ENCODE results near the gene CCNQ. TPM values are rescaled to one million over a fixed set of nuclear protein-coding genes. Genes with fewer than 3 reads are reported as not detected.

The CCNQ gene
- total RNA-seq (2022; extraction: Qiagen RNA extraction) = 42.8 to 61.8 TPM (median 59.8 TPM) in 5 replicates

GRCh38 chrX:153598541-153599191 is at the start of gene CCNQ:
CCNQ (minus strand) TSS chrX:153599139; CDS start chrX:153599073, 66 bp downstream.

GRCh38 chrX:153646620-153647373 is 47.9 kb upstream of the CCNQ start, which contains the start of gene DUSP9:
DUSP9 (plus strand) TSS chrX:153647203; CDS start chrX:153647954, 751 bp downstream.

Other genes with a start within 250 kb of the CCNQ start
- not detected in 5 replicates for gene PNMA6E, start 197.8 kb downstream of the CCNQ start, total RNA-seq (2022; extraction: Qiagen RNA extraction)
- 0.42 to 0.72 TPM (median 0.55 TPM) in 5 replicates for gene ZFP92, start 187.7 kb downstream of the CCNQ start, total RNA-seq (2022; extraction: Qiagen RNA extraction)
- 0.96 to 1.7 TPM (median 1.3 TPM) in 5 replicates for gene TREX2, start 153.1 kb downstream of the CCNQ start, total RNA-seq (2022; extraction: Qiagen RNA extraction)
- gene HAUS7, start 128.6 kb downstream of the CCNQ start, total RNA-seq (2022; extraction: Qiagen RNA extraction) = 48.5 to 54.8 TPM (median 50.7 TPM) in 5 replicates
- 0.07 to 0.08 TPM in 2 of 5 replicates, not detected in the others for gene BGN, start 104.2 kb downstream of the CCNQ start, total RNA-seq (2022; extraction: Qiagen RNA extraction)
- gene ATP2B3, start 81.5 kb downstream of the CCNQ start, total RNA-seq (2022; extraction: Qiagen RNA extraction) = 0.06 to 0.14 TPM (median 0.10 TPM) in 5 replicates
- gene DUSP9, start 48.1 kb upstream of the CCNQ start, total RNA-seq (2022; extraction: Qiagen RNA extraction) = 0.89 to 1.9 TPM (median 1.4 TPM) in 5 replicates
- gene PNCK, start 74.7 kb upstream of the CCNQ start, total RNA-seq (2022; extraction: Qiagen RNA extraction) = 0.12 to 0.60 TPM (median 0.23 TPM) in 4 of 5 replicates, not detected in the other
- gene SLC6A8, start 88.8 kb upstream of the CCNQ start, total RNA-seq (2022; extraction: Qiagen RNA extraction) = 9.7 to 13.5 TPM (median 12.0 TPM) in 5 replicates
- gene BCAP31, start 125.2 kb upstream of the CCNQ start, total RNA-seq (2022; extraction: Qiagen RNA extraction) = 352 to 443 TPM (median 371 TPM) in 5 replicates
- 2.8 to 4.1 TPM (median 4.1 TPM) in 5 replicates for gene ABCD1, start 125.7 kb upstream of the CCNQ start, total RNA-seq (2022; extraction: Qiagen RNA extraction)
- gene PLXNB3, start 165.1 kb upstream of the CCNQ start, total RNA-seq (2022; extraction: Qiagen RNA extraction) = 2.1 to 4.7 TPM (median 3.3 TPM) in 5 replicates
- 0.36 to 0.48 TPM in 2 of 5 replicates, not detected in the others for gene SRPK3, start 181.9 kb upstream of the CCNQ start, total RNA-seq (2022; extraction: Qiagen RNA extraction)
- 60.5 to 64.9 TPM (median 61.8 TPM) in 5 replicates for gene IDH3G, start 195.2 kb upstream of the CCNQ start, total RNA-seq (2022; extraction: Qiagen RNA extraction)
- 383 to 440 TPM (median 400 TPM) in 5 replicates for gene SSR4, start 195.5 kb upstream of the CCNQ start, total RNA-seq (2022; extraction: Qiagen RNA extraction)
- gene PDZD4, start 231.4 kb upstream of the CCNQ start, total RNA-seq (2022; extraction: Qiagen RNA extraction) = 2.9 to 4.3 TPM (median 3.7 TPM) in 5 replicates